Activated T-cell treated with anti-CD3 and anti-CD28 coated beads, Interleukin-2, amount 50 U/mL, for 1 hour (primary cell): ENCODE results near the gene RBM15.

Experiments used
- DNase-seq: peaks from one replicate; pipeline ENCODE4 v3.0.0-alpha.2; 2020

RBM15 gene

GRCh38 chr1:110338886-110339406 is at the start of gene RBM15:
TSS of gene RBM15 (plus strand) at chr1:110339377. CDS start at chr1:110339406, 29 bp downstream.
- peak; percentile 92 for DNase-seq

GRCh38 chr1:110291241-110292030 is 47.7 kb upstream of the RBM15 start:
- no peak for DNase-seq

- no peak for DNase-seq
Observed at GRCh38 chr1:110292031-110292741, 47.0 kb upstream of the RBM15 start.

DNA sequence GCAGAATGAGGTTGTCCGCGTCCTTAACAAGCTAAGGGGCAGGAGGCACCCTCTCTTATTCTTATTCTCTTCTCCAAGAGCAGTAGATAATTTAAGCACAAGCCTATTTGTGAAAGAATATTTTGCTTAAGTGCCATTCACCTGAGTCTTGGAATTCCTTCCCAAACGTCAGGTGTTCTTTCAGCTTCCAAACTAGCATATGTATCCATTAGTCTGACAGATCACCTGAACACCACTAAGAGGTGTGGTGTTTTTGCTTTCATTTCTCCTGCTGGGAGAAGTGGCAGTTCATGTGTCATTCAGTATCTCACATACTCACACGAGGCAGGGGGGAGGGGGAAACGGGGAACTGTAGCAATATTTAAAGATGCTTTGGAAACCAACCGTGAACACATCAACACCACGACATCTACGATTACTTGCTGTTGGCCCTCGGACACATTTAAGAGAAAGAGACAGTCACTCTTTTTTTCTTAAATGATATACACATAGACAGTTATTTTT is 45.5 kb upstream of the RBM15 start:
- no peak for DNase-seq

DNA sequence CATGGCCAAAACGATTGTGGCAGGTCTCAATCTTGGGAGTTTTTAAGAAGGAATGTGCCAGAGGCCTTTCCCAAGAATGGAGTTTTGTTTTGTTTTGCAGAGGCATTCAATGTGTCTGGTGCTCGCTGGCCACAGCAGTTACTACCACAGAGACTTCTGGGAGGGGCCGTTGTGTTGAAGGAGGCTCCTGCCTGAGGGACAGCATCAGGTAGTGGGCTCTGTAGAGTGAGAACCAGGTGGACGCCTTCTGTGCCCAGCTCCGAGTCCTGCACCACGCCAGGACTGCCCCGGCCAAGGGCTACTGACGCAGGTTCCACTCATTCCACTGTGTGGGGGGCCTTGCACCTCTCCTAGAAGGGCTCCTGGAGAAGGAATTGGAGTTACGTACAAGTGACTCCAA is 44.9 kb upstream of the RBM15 start:
- no peak for DNase-seq

DNA sequence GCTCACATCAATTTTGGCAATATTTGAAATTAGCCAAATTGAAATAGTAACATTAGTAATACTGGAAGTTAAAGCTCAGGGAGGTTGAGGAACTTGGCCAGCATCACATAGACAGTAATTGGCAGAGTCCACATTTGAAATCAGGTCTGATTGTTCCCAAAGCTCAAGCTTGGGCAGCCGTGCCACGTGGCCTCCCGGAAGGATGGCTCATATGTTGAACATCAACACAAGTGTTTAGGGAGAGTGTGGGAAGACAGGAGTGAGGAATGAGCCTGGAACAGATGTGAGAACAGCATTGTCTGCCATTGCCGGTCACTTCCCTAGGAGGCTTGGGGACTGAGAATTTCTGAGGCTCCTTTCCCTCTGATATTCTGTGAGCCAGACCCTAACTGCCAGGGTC is 40.2 kb upstream of the RBM15 start:
- DNase-seq = no peak

GRCh38 chr1:110300412-110301085 is 38.6 kb upstream of the RBM15 start:
- no peak for DNase-seq

DNA sequence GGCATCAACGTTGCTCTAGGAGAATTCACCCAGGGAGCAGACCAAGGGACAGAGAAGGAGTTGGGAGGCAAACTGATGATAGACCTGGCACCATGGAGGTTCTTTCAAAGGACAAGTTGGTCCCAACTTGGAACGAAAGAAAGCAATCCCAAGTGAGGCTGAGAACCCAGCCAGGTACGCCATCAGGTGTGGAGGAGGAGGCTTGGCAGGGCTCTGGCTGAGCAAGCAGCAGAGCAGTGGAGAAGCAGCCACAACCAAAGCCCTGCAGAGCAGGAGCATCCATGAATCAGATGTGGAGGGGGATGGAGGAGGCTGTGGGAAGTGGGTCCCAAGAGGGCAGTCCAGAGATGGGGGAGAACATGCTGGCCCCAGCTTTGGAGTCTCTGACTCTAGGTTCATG is 36.3 kb upstream of the RBM15 start:
- DNase-seq = no peak

- DNase-seq = no peak
Observed at GRCh38 chr1:110305900-110306420, 33.2 kb upstream of the RBM15 start.

DNA sequence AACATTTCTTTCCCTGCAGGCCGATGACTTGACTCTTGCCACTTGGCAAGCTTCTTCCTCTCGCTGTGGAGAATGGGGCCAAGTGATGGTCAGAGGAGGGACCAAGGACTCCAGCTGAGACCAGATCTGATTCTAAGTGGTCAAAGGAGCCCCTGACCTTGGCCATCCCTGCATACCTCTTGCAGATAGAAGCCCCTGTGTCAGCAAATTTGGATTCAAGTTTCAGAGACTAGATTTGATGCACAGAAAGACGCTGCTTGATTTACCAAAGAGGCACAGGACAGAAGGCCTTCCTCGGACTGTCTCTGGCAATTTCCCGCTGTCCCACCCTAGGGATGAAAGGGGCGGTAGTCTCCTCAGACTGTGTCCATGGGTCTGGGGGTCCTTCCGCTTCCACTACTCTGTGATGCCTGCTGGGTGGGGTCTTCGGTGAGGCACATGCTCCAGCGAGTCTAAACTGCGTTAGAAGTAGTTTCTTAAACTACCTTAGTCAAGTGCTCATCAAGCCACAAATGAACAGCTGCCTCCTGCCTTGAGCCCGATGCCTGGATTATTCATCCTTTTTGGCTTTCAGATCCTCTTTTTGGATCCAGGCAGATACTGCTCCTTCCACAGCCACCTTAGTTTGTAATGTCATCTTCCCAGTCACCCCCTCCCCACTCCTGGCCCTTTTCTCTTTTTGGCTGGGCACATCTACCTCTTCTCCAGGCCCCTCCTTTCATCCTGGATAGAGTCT is 31.8 kb upstream of the RBM15 start:
- DNase-seq = no peak

- no peak for DNase-seq
Observed at GRCh38 chr1:110308247-110308646, 30.9 kb upstream of the RBM15 start.

DNA sequence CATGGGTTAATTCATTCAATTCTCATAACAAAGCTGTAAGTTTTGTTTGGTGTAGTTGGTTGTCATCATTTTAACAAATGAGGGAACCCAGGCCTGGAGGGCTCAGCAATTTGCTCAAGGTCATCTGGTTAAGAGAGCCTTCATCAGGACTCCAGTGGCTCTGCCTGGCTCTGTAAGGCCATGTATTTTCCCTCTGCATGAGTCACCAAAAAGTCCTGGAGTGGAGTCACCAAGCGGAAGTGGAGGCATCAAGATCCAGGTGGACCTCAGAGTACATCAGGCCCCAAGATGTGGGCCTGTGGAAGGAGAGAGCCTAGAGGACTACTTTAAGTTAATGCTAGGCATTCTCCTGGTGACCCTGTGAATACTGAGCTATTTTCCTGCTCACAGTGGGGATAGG is 30.0 kb upstream of the RBM15 start:
- DNase-seq = no peak

- DNase-seq = no peak
Observed at GRCh38 chr1:110309767-110310166, 29.4 kb upstream of the RBM15 start.

- DNase-seq = no peak
Observed at GRCh38 chr1:110310300-110310699, 28.9 kb upstream of the RBM15 start.

GRCh38 chr1:110312188-110313121 is 26.7 kb upstream of the RBM15 start:
- DNase-seq = peak; percentile 76

DNA sequence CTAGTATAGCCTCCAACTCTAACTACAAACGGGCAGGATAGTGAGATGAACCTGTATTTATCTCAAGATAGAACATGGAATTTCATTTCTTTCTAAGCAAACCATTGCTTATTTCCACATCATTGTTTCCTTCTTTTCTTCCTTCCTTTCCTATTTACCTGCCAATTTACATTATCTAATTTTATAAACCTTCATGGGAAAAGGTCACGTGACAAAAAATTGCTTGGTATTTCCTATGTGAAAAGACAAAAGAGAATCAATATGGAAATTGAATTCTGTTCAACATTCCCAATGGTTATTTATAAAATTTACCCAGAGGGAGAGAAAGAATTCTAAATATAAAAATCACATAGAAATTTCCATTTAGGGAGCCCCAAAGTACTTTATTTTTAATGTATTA is 22.4 kb upstream of the RBM15 start:
- no peak for DNase-seq

DNA sequence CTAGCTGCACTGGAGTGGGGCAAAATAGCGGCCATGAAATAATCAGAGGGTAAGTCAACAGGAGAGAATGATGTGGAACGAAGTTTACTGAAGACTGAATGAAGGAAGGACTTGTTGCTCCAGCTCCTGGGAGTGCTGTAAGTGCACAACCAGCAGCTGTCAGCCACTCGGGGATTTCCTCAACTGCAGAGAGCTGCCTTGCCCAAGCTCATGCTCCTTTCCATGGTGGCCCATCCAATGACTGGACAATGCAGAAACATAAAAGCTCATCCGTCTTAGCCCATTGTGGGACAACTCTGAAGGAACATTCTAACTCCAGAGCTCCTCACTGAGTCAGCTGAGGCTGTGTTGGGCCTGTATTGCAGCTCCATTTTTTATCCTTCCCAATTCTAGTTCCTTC is 21.1 kb upstream of the RBM15 start:
- no peak for DNase-seq

- DNase-seq = no peak
Observed at GRCh38 chr1:110319332-110320167, 19.6 kb upstream of the RBM15 start.

DNA sequence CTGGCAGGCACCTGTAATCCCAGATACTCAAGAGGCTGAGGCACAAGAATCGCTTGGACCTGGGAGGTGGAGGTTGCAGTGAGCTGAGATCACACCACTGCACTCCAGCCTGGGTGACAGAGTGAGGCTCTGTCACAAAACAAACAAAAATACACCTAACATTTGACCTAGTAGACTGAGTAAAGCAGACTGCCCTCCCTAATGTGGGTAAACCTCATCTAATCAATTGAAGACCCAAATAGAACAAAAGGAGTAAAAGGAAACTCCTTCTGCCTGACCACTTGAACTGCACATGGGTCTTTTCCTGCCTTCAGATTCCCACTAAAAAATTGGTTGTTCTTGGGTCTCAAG is 19.0 kb upstream of the RBM15 start:
- no peak for DNase-seq

- DNase-seq = no peak
Observed at GRCh38 chr1:110321045-110321444, 18.1 kb upstream of the RBM15 start.
